ENCODE results near the gene XRCC4.
"Not testable (repeated sequence)": the region's sequence is repeated elsewhere in the genome, so short reads cannot be mapped to it uniquely, and the experiment has no call there.

XRCC4 gene

GRCh38 chr5:83246071-83246470 is 168.7 kb downstream of the XRCC4 start:
- no peak for TF ChIP-seq CTCF (IDR thresholded peaks at IDR 0.05; ENCODE audit: low read length, missing control alignments)
- DNase-seq (ENCODE audit: low read depth), result no peak
- no peak overlapping the region for H3K4me3 ChIP-seq (replicated peaks; ENCODE audit: low read depth, low read length)

DNA sequence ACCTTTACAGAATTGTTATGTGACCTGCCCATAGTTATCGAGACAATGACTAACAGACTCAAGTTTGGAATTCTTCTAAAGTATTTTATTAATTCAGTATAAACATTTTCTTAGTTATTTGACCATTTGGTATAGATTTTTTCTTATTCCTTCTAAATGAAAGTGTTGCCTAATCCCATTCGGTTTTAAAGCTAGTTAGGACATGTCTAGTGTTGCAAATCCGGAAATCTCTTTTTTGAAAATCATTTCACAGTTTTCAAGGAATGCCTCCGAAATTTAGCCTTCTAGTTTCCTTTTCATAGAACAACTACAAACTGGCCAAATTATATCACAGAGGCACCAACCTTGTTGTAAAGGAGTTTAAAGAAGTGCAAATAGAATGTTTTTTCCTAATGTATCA is 171.8 kb downstream of the XRCC4 start:
- DNase-seq (ENCODE audit: low read depth), result no peak
- no peak overlapping the region for H3K4me3 ChIP-seq (replicated peaks; ENCODE audit: low read depth, low read length)
- TF ChIP-seq CTCF (IDR thresholded peaks at IDR 0.05; ENCODE audit: low read length, missing control alignments), result no peak

DNA sequence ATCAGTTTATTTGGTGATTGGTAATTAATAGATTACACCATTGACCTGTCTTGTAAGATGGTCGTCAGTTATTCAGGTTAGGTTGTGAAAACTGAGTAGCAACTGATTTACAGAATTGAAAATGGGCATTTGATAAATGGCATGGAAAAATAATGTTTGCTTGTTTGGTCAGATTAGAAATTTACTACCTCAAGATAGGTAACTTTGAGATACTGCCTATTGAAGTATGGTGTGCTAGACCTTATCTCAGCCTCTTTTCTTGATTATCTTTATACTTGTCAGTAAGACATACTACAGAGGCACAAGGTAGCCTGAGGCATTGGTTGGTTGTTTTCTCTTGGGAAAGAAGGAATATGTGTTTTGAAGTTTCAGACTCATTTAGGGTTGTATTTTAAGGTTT is 174.5 kb downstream of the XRCC4 start:
- no peak overlapping the region for H3K4me3 ChIP-seq (replicated peaks; ENCODE audit: low read depth, low read length)
- DNase-seq (ENCODE audit: low read depth), result no peak
- no peak for TF ChIP-seq CTCF (IDR thresholded peaks at IDR 0.05; ENCODE audit: low read length, missing control alignments)

DNA sequence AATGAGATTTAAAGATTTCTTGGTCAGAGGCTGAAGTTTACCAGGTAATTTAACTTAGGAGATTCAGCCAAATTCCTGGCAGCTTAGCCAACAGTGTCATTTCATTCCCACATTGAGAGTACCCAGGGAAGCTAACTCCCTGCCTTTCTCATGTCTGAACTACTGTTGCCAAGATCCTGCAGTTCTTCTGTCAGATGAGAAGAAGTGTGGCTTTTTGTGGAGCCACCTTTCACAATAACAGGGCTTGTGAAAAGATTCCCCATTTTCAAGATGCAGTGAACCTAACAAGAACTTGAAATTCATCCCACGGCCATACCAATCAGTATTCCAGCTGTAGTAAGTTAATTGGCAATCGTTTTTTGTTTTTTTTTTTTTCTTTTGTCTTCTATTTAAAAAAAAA is 176.4 kb downstream of the XRCC4 start:
- DNase-seq (ENCODE audit: low read depth), result no peak
- H3K4me3 ChIP-seq (replicated peaks; ENCODE audit: low read depth, low read length), result no peak overlapping the region
- no peak for TF ChIP-seq CTCF (IDR thresholded peaks at IDR 0.05; ENCODE audit: low read length, missing control alignments)

DNA sequence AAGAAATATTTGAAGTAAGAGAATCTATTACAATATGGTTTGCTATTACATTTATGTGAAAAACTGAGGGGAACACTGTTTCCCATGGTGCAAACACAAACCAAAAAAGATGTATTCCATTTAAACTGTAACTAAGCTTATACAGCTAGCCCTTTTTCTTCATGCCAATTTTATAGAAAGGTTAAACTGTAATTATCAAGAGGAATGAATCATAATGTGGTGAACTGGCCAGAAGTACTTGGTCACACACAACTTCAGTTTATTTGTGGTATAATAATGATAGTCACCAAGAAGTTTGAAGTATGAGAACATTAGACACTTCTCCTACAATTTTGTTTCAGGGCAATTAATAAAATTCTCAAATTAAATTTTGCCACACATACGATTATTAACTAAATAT is 177.9 kb downstream of the XRCC4 start:
- peak; percentile 35 for DNase-seq (ENCODE audit: low read depth)
- no peak overlapping the region for H3K4me3 ChIP-seq (replicated peaks; ENCODE audit: low read depth, low read length)
- TF ChIP-seq CTCF (IDR thresholded peaks at IDR 0.05; ENCODE audit: low read length, missing control alignments), result no peak

DNA sequence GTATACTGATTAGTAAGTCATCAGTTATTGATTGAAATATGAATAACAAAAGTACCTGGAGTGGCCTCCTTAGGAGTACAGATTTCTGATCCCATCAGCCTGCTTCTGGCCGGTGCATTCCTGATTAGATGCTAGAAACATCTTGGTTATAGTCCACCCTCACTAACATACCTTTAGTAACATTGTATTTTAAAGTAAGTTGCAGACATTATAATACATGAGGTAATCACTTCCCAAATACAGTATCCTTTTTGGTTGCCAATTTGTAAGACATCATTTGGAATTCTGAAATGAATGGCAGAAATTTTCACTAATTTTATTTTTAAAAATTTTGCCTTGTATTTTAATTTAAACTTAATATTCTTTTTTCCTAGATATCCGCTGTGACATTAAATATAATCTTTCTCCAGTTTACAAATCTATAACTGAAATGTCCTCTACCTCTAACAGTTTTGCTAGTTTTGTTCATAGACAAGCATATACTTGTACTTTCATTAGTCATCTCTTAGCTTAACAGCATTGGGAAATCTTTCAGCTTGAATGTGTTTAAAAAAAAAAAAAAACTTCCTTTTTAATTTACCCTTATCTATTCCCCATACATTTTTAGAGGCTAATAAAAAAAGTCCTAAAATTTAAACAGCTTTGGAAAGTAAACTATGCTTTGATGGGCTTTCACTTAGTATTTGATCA is 178.9 kb downstream of the XRCC4 start:
- DNase-seq (ENCODE audit: low read depth), result peak; percentile 37
- H3K4me3 ChIP-seq (replicated peaks; ENCODE audit: low read depth, low read length), result no peak overlapping the region
- no peak for TF ChIP-seq CTCF (IDR thresholded peaks at IDR 0.05; ENCODE audit: low read length, missing control alignments)

DNA sequence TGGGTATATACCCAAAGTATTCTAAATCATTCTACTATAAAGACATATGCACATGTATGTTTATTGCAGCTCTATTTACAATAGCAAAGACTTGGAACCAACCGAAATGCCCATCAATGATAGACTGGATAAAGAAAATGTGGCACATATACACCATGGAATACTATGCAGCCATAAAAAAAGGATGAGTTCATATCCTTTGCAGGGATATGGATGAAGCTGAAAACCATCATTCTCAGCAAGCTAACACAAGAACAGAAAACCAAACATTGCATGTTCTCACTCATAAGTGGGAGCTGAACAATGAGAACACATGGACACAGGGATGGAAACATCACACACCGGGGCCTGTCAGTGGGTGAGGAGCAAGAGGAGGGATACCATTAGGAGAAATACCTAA is 180.3 kb downstream of the XRCC4 start:
- not testable (repeated sequence) for DNase-seq (ENCODE audit: low read depth); H3K4me3 ChIP-seq (replicated peaks; ENCODE audit: low read depth, low read length)

Data from fibroblast of pulmonary artery (primary cell).